ENCODE results near the gene CCDC187.

GRCh38 chr9:136344544-136345280 lies 40.8 kb upstream of the CCDC187 start:
- TF ChIP-seq CTCF (IDR thresholded peaks at IDR 0.05) (no peak), POLR2AphosphoS5 (IDR thresholded peaks at IDR 0.05) (no peak), POLR2A (IDR thresholded peaks at IDR 0.05) (no peak), EP300 (IDR thresholded peaks at IDR 0.05) (no peak)

Measured in upper lobe of left lung (tissue), 4 donors.